H9 (cell line): ENCODE measurements around the gene BRF1. TPM values are rescaled to one million over a fixed set of nuclear protein-coding genes. Genes with fewer than 3 reads are reported as not detected.

Experiments used
- DNase-seq: peaks from one replicate; pipeline ENCODE4 v3.0.0-alpha.2; 2017
- H2AFZ ChIP-seq: one replicate; pipeline ENCODE4 v1.6.1; 2013; ENCODE audit warnings: mild to moderate bottlenecking, low read length, control low read depth, moderate library complexity
- H2AK5ac ChIP-seq: 2 replicates; pipeline ENCODE4 v1.6.1; 2013; ENCODE audit warnings: low read length, control low read depth, mixed read lengths; ENCODE audit not compliant: insufficient read length
- H2BK120ac ChIP-seq: one replicate; pipeline ENCODE4 v1.6.1; 2013; ENCODE audit warnings: low read depth, mild to moderate bottlenecking, low read length, control low read depth, inconsistent platforms; ENCODE audit not compliant: poor library complexity, severe bottlenecking
- H2BK12ac ChIP-seq: 2 replicates; pipeline ENCODE4 v1.6.1; 2013; ENCODE audit warnings: low read length, control low read depth, mixed read lengths, low read depth; ENCODE audit not compliant: insufficient read length
- H2BK15ac ChIP-seq: 2 replicates; pipeline ENCODE4 v1.6.1; 2013; ENCODE audit warnings: low read depth, low read length, control low read depth
- H2BK20ac ChIP-seq: one replicate; pipeline ENCODE4 v1.6.1; 2013; ENCODE audit warnings: low read depth, mild to moderate bottlenecking, low read length, control low read depth, inconsistent platforms; ENCODE audit not compliant: poor library complexity, severe bottlenecking
- H2BK5ac ChIP-seq: 2 replicates; pipeline ENCODE4 v1.6.1; 2013; ENCODE audit warnings: low read length, control low read depth, mixed read lengths; ENCODE audit not compliant: insufficient read length
- H3K14ac ChIP-seq: 2 replicates; pipeline ENCODE4 v1.6.1; 2013; ENCODE audit warnings: low read length, control low read depth; ENCODE audit not compliant: insufficient read depth
- H3K18ac ChIP-seq: 2 replicates; pipeline ENCODE4 v1.6.1; 2013; ENCODE audit warnings: low read depth, mild to moderate bottlenecking, mixed read lengths, low read length, control low read depth; ENCODE audit not compliant: insufficient read length
- H3K23ac ChIP-seq: 2 replicates; pipeline ENCODE4 v1.6.1; 2013; ENCODE audit warnings: low read length, control low read depth, mixed read lengths, low read depth; ENCODE audit not compliant: insufficient read length
- H3K23me2 ChIP-seq: 2 replicates; pipeline ENCODE4 v1.6.1; 2013; ENCODE audit warnings: low read depth, mild to moderate bottlenecking, mixed read lengths, low read length, control low read depth; ENCODE audit not compliant: insufficient read length, poor library complexity, severe bottlenecking
- H3K27ac ChIP-seq: 2 replicates; pipeline ENCODE4 v1.5.1; 2013; ENCODE audit warnings: low read length, control low read depth, mixed read lengths, low read depth; ENCODE audit not compliant: insufficient read length
- H3K27me3 ChIP-seq: 2 replicates; pipeline ENCODE4 v1.6.1; 2013; ENCODE audit warnings: low read length, control low read depth, inconsistent platforms; ENCODE audit not compliant: insufficient read depth
- H3K4ac ChIP-seq: 2 replicates; pipeline ENCODE4 v1.6.1; 2013; ENCODE audit warnings: low read depth, mild to moderate bottlenecking, control low read depth, inconsistent platforms, low read length, moderate library complexity
- H3K4me1 ChIP-seq: 2 replicates; pipeline ENCODE4 v1.6.1; 2013; ENCODE audit warnings: low read length, control low read depth, inconsistent platforms; ENCODE audit not compliant: insufficient read depth
- H3K4me2 ChIP-seq: 2 replicates; pipeline ENCODE4 v1.6.1; 2013; ENCODE audit warnings: low read length, control low read depth, mixed read lengths; ENCODE audit not compliant: insufficient read length, insufficient read depth
- H3K56ac ChIP-seq: 2 replicates; pipeline ENCODE4 v1.6.1; 2013; ENCODE audit warnings: low read depth, mild to moderate bottlenecking, mixed read lengths, low read length, control low read depth; ENCODE audit not compliant: insufficient read length
- H3K79me1 ChIP-seq: 2 replicates; pipeline ENCODE4 v1.6.1; 2013; ENCODE audit warnings: low read depth, mild to moderate bottlenecking, moderate library complexity, low read length, control low read depth, inconsistent platforms; ENCODE audit not compliant: insufficient read depth, poor library complexity, severe bottlenecking
- H3K79me2 ChIP-seq: 2 replicates; pipeline ENCODE4 v1.6.1; 2013; ENCODE audit warnings: low read length, control low read depth, inconsistent platforms; ENCODE audit not compliant: insufficient read depth
- H3K9ac ChIP-seq: 2 replicates; pipeline ENCODE4 v1.6.1; 2013; ENCODE audit warnings: low read length, control low read depth, mixed read lengths; ENCODE audit not compliant: insufficient read length; ENCODE audit errors: extremely low read depth
- H3K9me3 ChIP-seq: one replicate; pipeline ENCODE4 v1.6.1; 2013; ENCODE audit warnings: low read depth, low read length, inconsistent platforms; ENCODE audit not compliant: control insufficient read depth
- H3T11ph ChIP-seq: one replicate; pipeline ENCODE4 v1.6.1; 2013; ENCODE audit warnings: mild to moderate bottlenecking, low read length, control low read depth, inconsistent platforms
- H4K20me1 ChIP-seq: one replicate; pipeline ENCODE4 v1.6.1; 2013; ENCODE audit not compliant: control insufficient read depth, insufficient read length, insufficient read depth
- H4K5ac ChIP-seq: 2 replicates; pipeline ENCODE4 v1.6.1; 2013; ENCODE audit warnings: low read depth, mild to moderate bottlenecking, mixed read lengths, low read length, control low read depth; ENCODE audit not compliant: insufficient read length
- H4K8ac ChIP-seq: replicated peaks from 2 replicates; pipeline ENCODE4 v1.6.1; 2013; ENCODE audit warnings: low read length, control low read depth, mixed read lengths, low read depth; ENCODE audit not compliant: insufficient read length
- H4K91ac ChIP-seq: 2 replicates; pipeline ENCODE4 v1.6.1; 2013; ENCODE audit warnings: low read depth, mild to moderate bottlenecking, moderate library complexity, mixed read lengths, low read length, control low read depth; ENCODE audit not compliant: insufficient read length
- H3K27ac Mint-ChIP-seq, 3 experiments: 2 replicates in 2 of 3; 3 replicates in 1 of 3; pipeline ENCODE4 v1.8.0; 2020 to 2021; ENCODE audit warnings: mixed read lengths in 3 of 3, mild to moderate bottlenecking in 1 of 3, moderate library complexity in 1 of 3
- H3K27me3 Mint-ChIP-seq: 2 replicates; pipeline ENCODE4 v1.8.0; 2021; ENCODE audit warnings: low read depth, mild to moderate bottlenecking, moderate library complexity, mixed read lengths
- H3K36me3 Mint-ChIP-seq, 3 experiments: 2 replicates in 2 of 3; 3 replicates in 1 of 3; pipeline ENCODE4 v1.8.0; 2020 to 2021; ENCODE audit warnings: low read depth in 3 of 3, mixed read lengths in 3 of 3; ENCODE audit not compliant: insufficient read depth in 1 of 3
- H3K4me1 Mint-ChIP-seq, 2 experiments: 2 replicates each; pipeline ENCODE4 v1.8.0; 2020; ENCODE audit warnings: mixed read lengths in 2 of 2
- H3K4me3 Mint-ChIP-seq, 2 experiments: 2 replicates in 1 of 2; 3 replicates in 1 of 2; pipeline ENCODE4 v1.8.0; 2020 to 2021; ENCODE audit warnings: mild to moderate bottlenecking in 2 of 2, mixed read lengths in 2 of 2, moderate library complexity in 1 of 2
- H3K9me3 Mint-ChIP-seq, 2 experiments: 2 replicates in 1 of 2; 3 replicates in 1 of 2; pipeline ENCODE4 v1.8.0; 2020; ENCODE audit warnings: mild to moderate bottlenecking in 2 of 2, mixed read lengths in 2 of 2, moderate library complexity in 1 of 2
- CTCF ChIP-seq: fragments of 200-600 bp; sonication (generic); conservative IDR thresholded peaks from 3 replicates; pipeline ENCODE4 v1.8.0; 2021; ENCODE audit warnings: antibody characterized with exemption, mild to moderate bottlenecking
- WGBS: extraction: QIAGEN DNeasy Blood & Tissue Kit; methylation state at CpG from one replicate; pipeline ENCODE4 v1.1.7; 2013; ENCODE audit warnings: missing lambda C conversion rate, low lambda C conversion rate, mixed read lengths; ENCODE audit not compliant: insufficient read length; ENCODE audit errors: extremely low coverage; 5-methylcytosine and 5-hydroxymethylcytosine counted together
- total RNA-seq: library from RNA; stranded (reverse); gene quantifications from 2 replicates; pipeline ENCODE4 v1.2.1, GENCODE V29; 2021

BRF1 gene
- total RNA-seq, 1 experiment from 2014 or later = 28.3 TPM

- Mint-ChIP-seq H3K36me3 (peaks cover 0 to 8% (median 0%) of the 10 kb centered on the region in 3 experiments; a peak in 3 of 7 replicates), H3K27me3 (no peaks in the 10 kb centered on the region), H3K4me3 (no peak overlapping the region; a peak in 1 of 5 replicates), H3K9me3 (no peaks in the 10 kb centered on the region), H3K4me1 (peaks cover 13 to 17% of the 10 kb centered on the region in 2 experiments), H3K27ac (peak overlapping the region in 2 of 3 experiments; percentile 65 to 73; a peak in 3 of 7 replicates)
- Histone ChIP-seq H2AK5ac (no peak overlapping the region), H3K4me2 (no peak overlapping the region), H2BK15ac (no peak overlapping the region), H3K23ac (no peak overlapping the region), H3K14ac (no peak overlapping the region; the same call in 1 of the 2 replicates), H4K5ac (no peak overlapping the region), H3K9me3 (no peaks in the 10 kb centered on the region), H3K27ac (no peak overlapping the region), H4K20me1 (no peaks in the 10 kb centered on the region), H3K4me1 (no peaks in the 10 kb centered on the region), H3K27me3 (no peaks in the 10 kb centered on the region), H3K23me2 (no peaks in the 10 kb centered on the region), H3K18ac (no peak overlapping the region), H4K91ac (no peak overlapping the region), H2BK12ac (no peak overlapping the region), H3K79me1 (peaks cover 3% of the 10 kb centered on the region), H3K4ac (no peak overlapping the region), H2BK20ac (no peak overlapping the region), H2BK120ac (no peak overlapping the region), H2AFZ (no peak overlapping the region), H3K79me2 (no peaks in the 10 kb centered on the region), H3K56ac (no peak overlapping the region), H2BK5ac (no peak overlapping the region), H3K9ac (no peak overlapping the region), H4K8ac (no peak overlapping the region), H3T11ph (no peak overlapping the region)
- TF ChIP-seq CTCF = peak; percentile 80
- no peak for DNase-seq
- no CpG with 5 or more reads among the region's 23 CpGs for WGBS
Measured at GRCh38 chr14:105281371-105282097, 19.3 kb downstream of the BRF1 start.
